Stimulated activated naive B cell treated with anti-CD40 and anti-IgM and Interleukin-4, amounts not matched to agents 10 μg/mL and 1 μg/mL and 100 μg/mL, for 72 hours (primary cell): ENCODE data around the gene LRRIQ1.
A peak's percentile ranks its signal among the peaks of the same experiment; 100 is the strongest.
"Not testable (repeated sequence)": the region's sequence is repeated elsewhere in the genome, so short reads cannot be mapped to it uniquely, and the experiment has no call there.

Experiments
- ATAC-seq, 2 donors: fragments of 150-1000 bp; cut with Tn5 transposase; replicated peaks; 2 replicates each; pipeline ENCODE4 v1.10.0; 2021; ENCODE audit warnings: moderate library complexity in 1 of 2
- DNase-seq: peaks from one replicate; pipeline ENCODE4 v3.0.0; 2021
- H3K27ac Mint-ChIP-seq: one replicate; pipeline ENCODE4 v1.8.0; 2022; ENCODE audit warnings: mild to moderate bottlenecking, mixed read lengths
- H3K27me3 Mint-ChIP-seq, 2 donors: one replicate each; pipeline ENCODE4 v1.8.0; 2022; ENCODE audit warnings: mixed read lengths in 2 of 2
- H3K36me3 Mint-ChIP-seq, 2 donors: one replicate each; pipeline ENCODE4 v1.8.0; 2022; ENCODE audit warnings: mixed read lengths in 2 of 2, mild to moderate bottlenecking in 1 of 2
- H3K4me1 Mint-ChIP-seq, 2 donors: one replicate each; pipeline ENCODE4 v1.8.0; 2022; ENCODE audit warnings: mixed read lengths in 2 of 2, mild to moderate bottlenecking in 1 of 2
- H3K4me3 Mint-ChIP-seq, 2 donors: one replicate each; pipeline ENCODE4 v1.8.0; 2022; ENCODE audit warnings: mild to moderate bottlenecking in 2 of 2, mixed read lengths in 2 of 2, moderate library complexity in 1 of 2
- H3K9me3 Mint-ChIP-seq, 2 donors: one replicate each; pipeline ENCODE4 v1.8.0; 2022; ENCODE audit warnings: mixed read lengths in 2 of 2, mild to moderate bottlenecking in 1 of 2

LRRIQ1 gene

GRCh38 chr12:85036234-85036707, at the start of gene LRRIQ1, which contains the start of gene TSPAN19:
TSS of gene LRRIQ1 (plus strand) at chr12:85036351. CDS start at chr12:85038177, 1,826 bp downstream.
TSS of gene TSPAN19 (minus strand) at chr12:85036277. CDS start at chr12:85029946, 6,331 bp downstream.
- peaks cover 5 to 6% of the 10 kb centered on the region in 2 donors for H3K4me1 Mint-ChIP-seq
- peak within 1 kb of the TSS; percentile 84 for H3K27ac Mint-ChIP-seq
- no peaks in the 10 kb centered on the region for H3K9me3 Mint-ChIP-seq
- ATAC-seq (peak; percentile 90 to 92), DNase-seq (peak; percentile 53)
- H3K27me3 Mint-ChIP-seq, result peaks cover 14 to 15% of the 10 kb centered on the region in 2 donors
- no peaks in the 10 kb centered on the region for H3K36me3 Mint-ChIP-seq
- peak within 1 kb of the TSS; percentile 84 to 86 for H3K4me3 Mint-ChIP-seq

GRCh38 chr12:84986586-84986985, 49.6 kb upstream of the LRRIQ1 start:
- DNase-seq (no peak), ATAC-seq (no peak)
- Mint-ChIP-seq H3K27ac (no peak overlapping the region), H3K36me3 (no peaks in the 10 kb centered on the region), H3K4me1 (no peaks in the 10 kb centered on the region), H3K9me3 (no peaks in the 10 kb centered on the region), H3K4me3 (no peak overlapping the region), H3K27me3 (no peaks in the 10 kb centered on the region)

- Mint-ChIP-seq H3K27ac (no peak overlapping the region), H3K27me3 (no peaks in the 10 kb centered on the region), H3K36me3 (no peaks in the 10 kb centered on the region), H3K4me1 (no peaks in the 10 kb centered on the region), H3K9me3 (peaks cover 2 to 4% of the 10 kb centered on the region in 2 donors), H3K4me3 (no peak overlapping the region)
- ATAC-seq (no peak), DNase-seq (no peak)
These were observed 41.7 kb upstream of the LRRIQ1 start for GRCh38 chr12:84994426-84994825.

GRCh38 chr12:84995641-84996040, 40.5 kb upstream of the LRRIQ1 start:
- no peaks in the 10 kb centered on the region for H3K4me1 Mint-ChIP-seq
- H3K9me3 Mint-ChIP-seq, result peaks cover 2 to 4% of the 10 kb centered on the region in 2 donors
- DNase-seq (no peak), ATAC-seq (no peak)
- H3K27ac Mint-ChIP-seq, result no peak overlapping the region
- H3K4me3 Mint-ChIP-seq, result no peak overlapping the region
- H3K27me3 Mint-ChIP-seq, result no peaks in the 10 kb centered on the region
- H3K36me3 Mint-ChIP-seq, result no peaks in the 10 kb centered on the region

GRCh38 chr12:84996759-84997158, 39.4 kb upstream of the LRRIQ1 start:
- no peak for ATAC-seq
- no peaks in the 10 kb centered on the region for H3K27me3 Mint-ChIP-seq
- no peaks in the 10 kb centered on the region for H3K4me1 Mint-ChIP-seq
- H3K36me3 Mint-ChIP-seq, result no peaks in the 10 kb centered on the region
- no peak overlapping the region for H3K27ac Mint-ChIP-seq
- peaks cover 2 to 4% of the 10 kb centered on the region in 2 donors for H3K9me3 Mint-ChIP-seq
- DNase-seq, result no peak
- no peak overlapping the region for H3K4me3 Mint-ChIP-seq

- ATAC-seq (no peak), DNase-seq (no peak)
- Mint-ChIP-seq H3K36me3 (no peaks in the 10 kb centered on the region), H3K9me3 (peaks cover 4 to 5% of the 10 kb centered on the region in 2 donors), H3K27ac (no peak overlapping the region), H3K4me3 (no peak overlapping the region), H3K4me1 (no peaks in the 10 kb centered on the region), H3K27me3 (no peaks in the 10 kb centered on the region)
These were observed 37.8 kb upstream of the LRRIQ1 start for GRCh38 chr12:84998341-84998740.

- no peaks in the 10 kb centered on the region for H3K27me3 Mint-ChIP-seq
- no peak for ATAC-seq
- DNase-seq, result no peak
- no peak overlapping the region for H3K4me3 Mint-ChIP-seq
- H3K9me3 Mint-ChIP-seq, result peaks cover 0 to 3% of the 10 kb centered on the region in 2 donors
- H3K36me3 Mint-ChIP-seq, result no peaks in the 10 kb centered on the region
- H3K4me1 Mint-ChIP-seq, result no peaks in the 10 kb centered on the region
- no peak overlapping the region for H3K27ac Mint-ChIP-seq
These were observed 35.4 kb upstream of the LRRIQ1 start for GRCh38 chr12:85000729-85001128.

- H3K4me3 Mint-ChIP-seq, result no peak overlapping the region
- no peaks in the 10 kb centered on the region for H3K27me3 Mint-ChIP-seq
- H3K36me3 Mint-ChIP-seq, result no peaks in the 10 kb centered on the region
- H3K4me1 Mint-ChIP-seq, result no peaks in the 10 kb centered on the region
- H3K9me3 Mint-ChIP-seq, result peaks cover 0 to 3% of the 10 kb centered on the region in 2 donors
- DNase-seq, result no peak
- no peak for ATAC-seq
- no peak overlapping the region for H3K27ac Mint-ChIP-seq
These were observed 33.3 kb upstream of the LRRIQ1 start for GRCh38 chr12:85002778-85003296.

GRCh38 chr12:85004204-85004603, 31.9 kb upstream of the LRRIQ1 start:
- Mint-ChIP-seq H3K27ac (no peak overlapping the region), H3K4me3 (no peak overlapping the region), H3K9me3 (peaks cover 0 to 3% of the 10 kb centered on the region in 2 donors), H3K27me3 (no peaks in the 10 kb centered on the region), H3K4me1 (no peaks in the 10 kb centered on the region), H3K36me3 (no peaks in the 10 kb centered on the region)
- ATAC-seq (no peak), DNase-seq (no peak)

- H3K36me3 Mint-ChIP-seq, ATAC-seq, H3K9me3 Mint-ChIP-seq, H3K27ac Mint-ChIP-seq, H3K4me1 Mint-ChIP-seq, H3K27me3 Mint-ChIP-seq, DNase-seq, H3K4me3 Mint-ChIP-seq: not testable (repeated sequence)
These were observed 31.1 kb upstream of the LRRIQ1 start for GRCh38 chr12:85005047-85005446.

GRCh38 chr12:85005615-85006014, 30.5 kb upstream of the LRRIQ1 start:
- no peaks in the 10 kb centered on the region for H3K36me3 Mint-ChIP-seq
- ATAC-seq (no peak), DNase-seq (no peak)
- H3K27ac Mint-ChIP-seq, result no peak overlapping the region
- no peaks in the 10 kb centered on the region for H3K4me1 Mint-ChIP-seq
- no peaks in the 10 kb centered on the region for H3K27me3 Mint-ChIP-seq
- no peak overlapping the region for H3K4me3 Mint-ChIP-seq
- peaks cover 0 to 3% of the 10 kb centered on the region in 2 donors for H3K9me3 Mint-ChIP-seq

- DNase-seq (no peak), ATAC-seq (no peak)
- H3K27ac Mint-ChIP-seq, result no peak overlapping the region
These were observed 29.9 kb upstream of the LRRIQ1 start for GRCh38 chr12:85006206-85006605.

GRCh38 chr12:85007836-85008235, 28.3 kb upstream of the LRRIQ1 start:
- ATAC-seq (no peak), DNase-seq (no peak)
- H3K4me3 Mint-ChIP-seq, result no peak overlapping the region
- no peaks in the 10 kb centered on the region for H3K27me3 Mint-ChIP-seq
- no peaks in the 10 kb centered on the region for H3K36me3 Mint-ChIP-seq
- H3K4me1 Mint-ChIP-seq, result no peaks in the 10 kb centered on the region
- no peak overlapping the region for H3K27ac Mint-ChIP-seq
- no peaks in the 10 kb centered on the region for H3K9me3 Mint-ChIP-seq

More at GRCh38 chr12:85006206-85006605, 29.9 kb upstream of the LRRIQ1 start:
- Mint-ChIP-seq H3K9me3 (peaks cover 0 to 3% of the 10 kb centered on the region in 2 donors), H3K36me3 (no peaks in the 10 kb centered on the region), H3K27me3 (no peaks in the 10 kb centered on the region), H3K4me3 (no peak overlapping the region), H3K4me1 (no peaks in the 10 kb centered on the region)

GRCh38 chr12:85016413-85016812, 19.7 kb upstream of the LRRIQ1 start:
- Mint-ChIP-seq H3K4me3 (no peak overlapping the region), H3K27me3 (no peaks in the 10 kb centered on the region), H3K4me1 (no peaks in the 10 kb centered on the region), H3K36me3 (no peaks in the 10 kb centered on the region), H3K9me3 (no peaks in the 10 kb centered on the region), H3K27ac (no peak overlapping the region)
- no peak for ATAC-seq
- DNase-seq, result no peak

GRCh38 chr12:85017133-85017532, 19.0 kb upstream of the LRRIQ1 start:
- H3K4me3 Mint-ChIP-seq, result no peak overlapping the region
- H3K27me3 Mint-ChIP-seq, result no peaks in the 10 kb centered on the region
- H3K4me1 Mint-ChIP-seq, result no peaks in the 10 kb centered on the region
- H3K27ac Mint-ChIP-seq, result no peak overlapping the region
- no peaks in the 10 kb centered on the region for H3K9me3 Mint-ChIP-seq
- DNase-seq (no peak), ATAC-seq (no peak)
- no peaks in the 10 kb centered on the region for H3K36me3 Mint-ChIP-seq
